CD8-positive, alpha-beta memory T cell (primary cell): ENCODE results near the gene ZNF444. TPM values are rescaled to one million over a fixed set of nuclear protein-coding genes. Genes with fewer than 3 reads are reported as not detected.

Experiments
- CTCF ChIA-PET: fragments of 350-600 bp; sonication (Branson Sonifier 250); formaldehyde crosslinking; loops from one replicate; lab custom pipeline; 2021; ENCODE audit warnings: antibody characterized with exemption; lab: Charles Lee
- POLR2A ChIA-PET: fragments of 350-600 bp; sonication (Branson Sonifier 250); formaldehyde crosslinking; loops from one replicate; lab custom pipeline; 2021; ENCODE audit warnings: antibody characterized with exemption; lab: Charles Lee
- DNase-seq, 5 donors: peaks; one replicate each; pipeline versions ENCODE4 v3.0.0 to v3.0.0-alpha.2; 2020 to 2022; ENCODE audit warnings: mixed read lengths in 1 of 5
- H3K27ac ChIP-seq: one replicate; pipeline ENCODE4 v1.7.0; 2013; ENCODE audit warnings: low read depth, mild to moderate bottlenecking, low read length, moderate library complexity
- H3K27me3 ChIP-seq: 2 replicates; pipeline ENCODE4 v1.7.0; 2013; ENCODE audit warnings: low read length, mild to moderate bottlenecking; ENCODE audit not compliant: insufficient read depth, poor library complexity, severe bottlenecking
- H3K36me3 ChIP-seq: 2 replicates; pipeline ENCODE4 v1.7.0; 2013; ENCODE audit warnings: mild to moderate bottlenecking, low read length, moderate library complexity; ENCODE audit not compliant: insufficient read depth
- H3K4me1 ChIP-seq: 2 replicates; pipeline ENCODE4 v1.7.0; 2013; ENCODE audit warnings: mild to moderate bottlenecking, low read length, moderate library complexity; ENCODE audit not compliant: insufficient read depth
- H3K4me3 ChIP-seq: 2 replicates; pipeline ENCODE4 v1.7.0; 2013; ENCODE audit warnings: mild to moderate bottlenecking, low read length
- H3K9me3 ChIP-seq: 2 replicates; pipeline ENCODE4 v1.7.0; 2013; ENCODE audit warnings: mild to moderate bottlenecking, low read length
- H3K27ac Mint-ChIP-seq, 8 donors: one replicate each; pipeline ENCODE4 v1.8.0; 2020 to 2021; ENCODE audit warnings: mixed read lengths in 8 of 8, mild to moderate bottlenecking in 6 of 8, inconsistent platforms in 3 of 8, moderate library complexity in 3 of 8
- H3K27me3 Mint-ChIP-seq, 2 donors: one replicate each; pipeline ENCODE4 v1.8.0; 2020 to 2021; ENCODE audit warnings: mixed read lengths in 2 of 2, mild to moderate bottlenecking in 1 of 2, moderate library complexity in 1 of 2
- H3K36me3 Mint-ChIP-seq, 3 donors: one replicate each; pipeline ENCODE4 v1.8.0; 2020 to 2021; ENCODE audit warnings: mixed read lengths in 3 of 3, inconsistent platforms in 1 of 3, mild to moderate bottlenecking in 1 of 3
- H3K4me1 Mint-ChIP-seq, 3 donors: one replicate each; pipeline ENCODE4 v1.8.0; 2020 to 2021; ENCODE audit warnings: mixed read lengths in 3 of 3, inconsistent platforms in 1 of 3, mild to moderate bottlenecking in 1 of 3
- H3K4me3 Mint-ChIP-seq, 7 donors: one replicate each; pipeline ENCODE4 v1.8.0; 2020 to 2021; ENCODE audit warnings: mixed read lengths in 7 of 7, mild to moderate bottlenecking in 6 of 7, moderate library complexity in 4 of 7, inconsistent platforms in 2 of 7
- H3K9me3 Mint-ChIP-seq, 5 donors: one replicate each; pipeline ENCODE4 v1.8.0; 2020 to 2022; ENCODE audit warnings: mixed read lengths in 5 of 5, mild to moderate bottlenecking in 3 of 5, moderate library complexity in 2 of 5, inconsistent platforms in 1 of 5
- polyA plus RNA-seq: library from polyadenylated mRNA; unstranded; fragments of 300-500 nt; fragmentation: Illumina TruSeq; gene quantifications from one replicate; pipeline ENCODE4 v1.2.3, GENCODE V29; 2021
- total RNA-seq, 2 experiments: library from RNA; stranded (reverse); gene quantifications; one replicate each; pipeline ENCODE4 v1.2.3, GENCODE V29; 2021

Gene ZNF444
- total and polyA plus RNA-seq, 3 experiments from 2014 or later, result 19.7 to 26.7 (median 24.9) TPM

DNA sequence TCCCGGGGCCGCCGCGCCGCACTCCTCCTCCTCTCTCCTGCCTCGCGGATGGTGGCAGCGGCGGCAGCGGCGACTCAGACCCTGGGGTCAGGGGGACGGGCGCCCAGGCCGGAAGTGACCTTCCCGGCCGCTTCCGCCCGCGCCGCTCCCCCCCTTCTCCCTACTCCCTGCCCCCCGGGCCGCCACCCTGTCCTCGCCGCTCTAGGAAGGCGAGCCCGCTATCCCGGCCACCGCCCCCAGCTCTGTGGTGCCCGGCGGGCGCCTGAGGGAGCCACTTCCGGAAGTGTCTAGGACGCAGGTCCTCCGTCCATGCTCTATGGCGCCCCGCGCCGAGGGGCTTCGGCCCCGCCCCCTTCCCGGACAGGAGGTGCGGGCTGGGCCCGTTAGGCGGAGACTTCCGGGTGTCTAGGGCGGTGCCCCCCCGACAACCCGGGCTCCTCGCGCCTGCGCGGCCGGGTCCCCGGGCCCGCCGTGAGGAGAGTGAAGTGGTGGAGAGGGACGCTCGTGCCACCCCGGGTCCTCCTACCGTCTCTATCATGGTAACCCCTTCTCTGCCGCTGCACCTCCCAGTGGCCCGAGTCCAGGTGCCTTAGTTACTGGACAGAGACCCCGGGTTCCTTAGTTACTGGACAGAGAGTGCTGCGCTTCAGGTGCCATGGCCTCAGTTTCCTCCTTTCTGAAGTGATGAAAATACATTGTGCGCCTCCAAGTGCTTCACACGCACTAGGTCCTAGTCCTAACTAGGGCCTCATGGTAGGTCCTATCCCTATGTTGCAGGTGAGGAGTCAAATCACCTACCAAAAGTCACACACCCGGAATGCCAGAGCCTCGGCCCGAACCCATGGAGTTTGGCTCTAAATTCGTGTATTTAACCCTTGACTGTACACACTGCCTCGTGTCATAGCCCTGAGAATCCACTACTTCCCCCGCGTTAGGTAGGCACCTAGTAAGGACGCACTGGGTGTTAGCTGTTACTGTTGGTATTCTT is 19.6 kb upstream of the ZNF444 start, which contains the start of gene ZNF787:
TSS of gene ZNF787 (minus strand) at position 116 of the 988 bp plus-strand sequence. CDS start 18,078 bp downstream, outside the sequence.
- ChIA-PET CTCF (no interaction called here), POLR2A (interaction anchor here (0.5 to 1.9 kb wide), 3 partner anchors 20 to 205 kb away, joined by 3 to 7 read pairs (median 6); partner anchors contain the start of genes ZNF444 and ZSCAN5A)
- Histone ChIP-seq H3K36me3 (no peaks in the 10 kb centered on the region), H3K27me3 (no peaks in the 10 kb centered on the region), H3K4me3 (peak within 1 kb of the TSS; percentile 69), H3K9me3 (no peaks in the 10 kb centered on the region), H3K27ac (peak within 1 kb of the TSS; percentile 77), H3K4me1 (peaks cover 32% of the 10 kb centered on the region)
- no peaks in the 10 kb centered on the region for H3K9me3 Mint-ChIP-seq
- peaks cover 30 to 43% (median 39%) of the 10 kb centered on the region in 3 donors for H3K4me1 Mint-ChIP-seq
- peak; percentile 95 to 99 (median 98) for DNase-seq
- peak within 1 kb of the TSS; percentile 87 to 100 (median 93) for H3K27ac Mint-ChIP-seq
- no peaks in the 10 kb centered on the region for H3K27me3 Mint-ChIP-seq
- H3K4me3 Mint-ChIP-seq, result peak within 1 kb of the TSS; percentile 81 to 99 (median 87)
- peaks cover 0 to 1% (median 0%) of the 10 kb centered on the region in 3 donors for H3K36me3 Mint-ChIP-seq

DNA sequence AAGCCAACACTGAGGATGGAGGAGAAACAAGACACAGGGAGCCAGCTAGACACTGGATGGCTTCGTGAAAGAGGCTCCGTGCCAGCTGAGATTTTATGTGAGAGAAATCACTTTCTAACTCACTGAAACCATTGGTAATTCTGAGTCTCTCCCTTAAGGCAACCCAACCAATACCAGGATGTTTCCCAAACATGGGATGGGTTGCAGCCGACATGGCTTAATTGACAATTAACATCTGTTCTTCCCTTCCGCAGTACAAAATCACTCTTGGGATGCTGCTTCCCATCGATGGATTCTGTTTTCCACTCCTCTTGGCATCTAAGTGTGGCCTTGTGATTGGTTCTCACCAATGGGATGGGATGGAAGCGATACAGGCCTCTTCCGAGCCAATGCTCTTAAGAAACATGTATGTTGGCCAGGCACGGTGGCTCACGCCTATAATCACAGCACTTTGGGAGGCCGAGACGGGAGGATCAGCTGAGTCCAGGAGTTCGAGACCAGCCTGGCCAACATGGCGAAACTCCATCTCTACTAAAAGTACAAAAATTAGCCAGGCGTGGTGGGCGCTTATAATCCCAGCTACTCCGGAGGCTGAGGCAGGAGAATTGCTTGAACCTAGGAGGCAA is 17.7 kb upstream of the ZNF444 start:
- Histone ChIP-seq H3K4me1 (peaks cover 32% of the 10 kb centered on the region), H3K27me3 (no peaks in the 10 kb centered on the region), H3K9me3 (no peaks in the 10 kb centered on the region), H3K27ac (no peak overlapping the region), H3K4me3 (no peak overlapping the region), H3K36me3 (no peaks in the 10 kb centered on the region)
- H3K9me3 Mint-ChIP-seq, result no peaks in the 10 kb centered on the region
- peak overlapping the region in 1 of 7 donors; percentile 20 for H3K4me3 Mint-ChIP-seq
- peaks cover 0 to 1% (median 0%) of the 10 kb centered on the region in 3 donors for H3K36me3 Mint-ChIP-seq
- H3K4me1 Mint-ChIP-seq, result peaks cover 24 to 30% (median 30%) of the 10 kb centered on the region in 3 donors
- no peaks in the 10 kb centered on the region for H3K27me3 Mint-ChIP-seq
- peak overlapping the region in 1 of 8 donors; percentile 19 for H3K27ac Mint-ChIP-seq
- ChIA-PET CTCF (no interaction called here), POLR2A (no interaction called here)
- DNase-seq, result no peak

DNA sequence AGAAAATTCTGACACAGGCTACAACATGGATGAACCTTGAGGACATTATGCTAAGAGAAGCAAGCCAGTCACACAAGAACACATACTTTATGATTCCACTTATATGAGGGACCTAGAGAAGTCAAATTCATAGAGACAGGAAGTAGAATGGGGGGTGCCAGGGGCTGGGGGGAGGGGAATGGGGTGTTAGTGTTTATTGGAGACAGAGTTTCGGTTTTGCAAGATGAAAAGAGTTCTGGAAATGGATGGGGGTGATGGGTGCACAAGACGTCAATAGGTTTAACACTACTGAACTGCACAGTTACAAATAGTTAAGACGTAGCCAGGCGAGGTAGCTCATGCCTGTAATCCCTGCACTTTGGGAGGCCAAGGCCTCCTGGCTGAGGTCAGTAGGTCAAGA is 16.5 kb upstream of the ZNF444 start:
- H3K36me3 Mint-ChIP-seq, result peaks cover 0 to 1% (median 0%) of the 10 kb centered on the region in 3 donors
- ChIA-PET POLR2A (no interaction called here), CTCF (no interaction called here)
- no peaks in the 10 kb centered on the region for H3K27me3 ChIP-seq
- H3K4me3 Mint-ChIP-seq, result no peak overlapping the region
- peak in 1 of 5 donors; percentile 38 for DNase-seq
- H3K4me1 ChIP-seq, result peaks cover 29% of the 10 kb centered on the region
- H3K9me3 ChIP-seq, result no peaks in the 10 kb centered on the region
- H3K27me3 Mint-ChIP-seq, result no peaks in the 10 kb centered on the region
- H3K4me1 Mint-ChIP-seq, result peaks cover 14 to 21% (median 18%) of the 10 kb centered on the region in 3 donors
- no peaks in the 10 kb centered on the region for H3K36me3 ChIP-seq
- H3K27ac Mint-ChIP-seq, result peak overlapping the region in 2 of 8 donors; percentile 38 to 79
- no peaks in the 10 kb centered on the region for H3K9me3 Mint-ChIP-seq
- H3K4me3 ChIP-seq, result no peak overlapping the region
- H3K27ac ChIP-seq, result no peak overlapping the region

DNA sequence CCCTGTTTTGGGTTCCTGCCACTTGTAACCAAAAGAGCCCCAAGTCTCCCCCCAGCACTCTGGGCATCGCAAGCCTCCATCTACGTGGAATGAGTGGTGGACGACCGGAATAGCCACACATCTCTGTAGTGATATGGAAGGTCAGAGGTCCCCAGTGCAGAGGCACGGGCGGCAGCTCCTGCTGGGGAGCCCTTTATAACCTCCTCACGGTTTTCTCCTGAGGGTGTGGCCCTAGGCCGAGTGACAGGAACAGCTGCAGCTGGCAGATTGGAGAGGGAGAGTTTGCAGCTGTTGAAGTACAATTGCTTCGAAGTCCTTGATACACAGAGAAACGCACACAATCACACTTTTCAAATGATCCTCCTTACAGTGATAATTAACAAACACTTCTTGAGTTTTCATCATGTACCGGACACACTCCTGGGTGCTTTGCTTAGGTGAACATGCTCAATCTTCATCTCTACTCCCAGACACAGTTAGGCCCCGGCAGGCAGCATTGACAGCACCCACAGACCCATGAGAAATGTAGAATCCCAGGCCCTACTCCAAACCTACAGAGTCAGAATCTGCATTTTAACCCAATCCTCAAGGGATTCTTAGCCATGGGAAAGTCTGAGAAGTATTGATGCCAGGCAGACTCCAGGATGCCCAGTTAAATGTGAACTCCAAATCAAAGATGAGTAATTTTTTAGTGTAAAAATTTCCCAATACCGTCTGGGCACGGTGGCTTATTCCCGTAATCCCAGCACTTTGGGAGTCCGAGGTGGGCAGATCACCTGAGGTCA is 15.1 kb upstream of the ZNF444 start:
- Mint-ChIP-seq H3K27me3 (no peaks in the 10 kb centered on the region), H3K36me3 (peaks cover 0 to 1% (median 0%) of the 10 kb centered on the region in 3 donors), H3K27ac (peak overlapping the region in 1 of 8 donors; percentile 29), H3K4me1 (peaks cover 9 to 14% (median 9%) of the 10 kb centered on the region in 3 donors), H3K9me3 (no peaks in the 10 kb centered on the region), H3K4me3 (no peak overlapping the region)
- no peak overlapping the region for H3K4me3 ChIP-seq
- DNase-seq, result no peak
- no peaks in the 10 kb centered on the region for H3K27me3 ChIP-seq
- H3K4me1 ChIP-seq, result peaks cover 21% of the 10 kb centered on the region
- no peak overlapping the region for H3K27ac ChIP-seq
- POLR2A ChIA-PET, result no interaction called here
- CTCF ChIA-PET, result no interaction called here
- no peaks in the 10 kb centered on the region for H3K9me3 ChIP-seq
- H3K36me3 ChIP-seq, result no peaks in the 10 kb centered on the region

DNA sequence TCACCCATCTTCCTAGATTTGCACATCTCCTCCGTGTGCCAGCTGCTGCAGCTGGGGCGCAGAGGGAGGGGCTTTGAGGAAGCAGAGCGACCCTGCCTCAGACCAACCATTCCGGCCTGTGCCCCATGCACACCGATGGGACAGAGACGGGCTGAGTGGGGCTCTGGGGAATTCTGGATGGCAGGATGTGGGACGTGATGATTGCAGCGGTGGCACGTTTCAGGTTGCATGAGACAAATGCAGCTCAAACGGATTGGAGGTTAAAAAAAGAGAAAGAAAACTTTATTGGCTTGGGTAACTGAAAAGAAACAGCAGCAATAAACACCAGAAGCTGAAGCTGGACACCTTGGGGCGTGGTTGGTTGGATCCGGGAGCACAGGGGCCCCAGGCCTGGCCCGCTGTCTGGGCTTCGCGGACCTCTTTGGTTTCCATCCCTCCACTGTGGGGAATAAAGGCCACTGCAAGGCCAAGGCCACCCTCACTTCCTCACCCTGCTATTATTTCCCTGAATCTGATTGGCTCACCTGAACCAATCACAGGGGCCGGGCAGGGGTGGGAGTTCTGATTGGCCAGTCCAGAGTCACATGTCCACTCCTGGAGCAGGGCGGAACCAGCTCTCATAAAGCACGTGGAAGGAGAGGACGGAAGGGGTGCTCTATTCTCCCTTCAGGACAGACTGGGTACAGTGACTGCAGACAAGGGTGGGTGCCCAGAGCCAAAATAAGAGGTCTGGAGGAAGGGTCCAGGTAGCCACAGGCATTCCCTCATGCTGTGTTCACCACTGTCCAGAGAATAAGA is 13.9 kb upstream of the ZNF444 start:
- CTCF ChIA-PET, result no interaction called here
- Mint-ChIP-seq H3K9me3 (no peaks in the 10 kb centered on the region), H3K36me3 (no peaks in the 10 kb centered on the region), H3K4me3 (no peak overlapping the region), H3K27me3 (no peaks in the 10 kb centered on the region), H3K4me1 (peaks cover 2 to 7% (median 2%) of the 10 kb centered on the region in 3 donors), H3K27ac (no peak overlapping the region)
- DNase-seq, result no peak
- POLR2A ChIA-PET, result no interaction called here
- H3K4me1 ChIP-seq, result peaks cover 15% of the 10 kb centered on the region
- H3K27ac ChIP-seq, result no peak overlapping the region
- no peaks in the 10 kb centered on the region for H3K27me3 ChIP-seq
- H3K4me3 ChIP-seq, result no peak overlapping the region
- H3K9me3 ChIP-seq, result no peaks in the 10 kb centered on the region
- H3K36me3 ChIP-seq, result no peaks in the 10 kb centered on the region

DNA sequence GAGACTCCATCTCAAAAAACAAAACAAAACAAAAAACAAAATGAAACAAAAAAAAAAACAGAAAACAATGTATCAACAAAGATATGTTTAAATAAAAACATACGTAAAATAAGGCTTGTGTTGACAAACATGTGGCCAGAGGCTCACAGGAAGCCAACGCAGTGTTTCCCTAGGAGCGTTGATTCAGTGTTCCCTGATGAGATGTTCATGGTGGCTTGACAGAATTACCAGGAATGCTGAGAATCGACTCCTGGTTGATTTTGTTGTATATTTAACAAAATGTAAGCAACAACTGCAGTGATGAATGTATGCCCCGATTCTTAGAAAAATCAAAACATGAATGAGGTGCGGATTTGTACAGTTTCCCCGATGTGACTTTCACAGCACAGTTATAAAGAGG is 11.1 kb upstream of the ZNF444 start:
- peaks cover 0 to 1% of the 10 kb centered on the region in 2 donors for H3K27me3 Mint-ChIP-seq

DNA sequence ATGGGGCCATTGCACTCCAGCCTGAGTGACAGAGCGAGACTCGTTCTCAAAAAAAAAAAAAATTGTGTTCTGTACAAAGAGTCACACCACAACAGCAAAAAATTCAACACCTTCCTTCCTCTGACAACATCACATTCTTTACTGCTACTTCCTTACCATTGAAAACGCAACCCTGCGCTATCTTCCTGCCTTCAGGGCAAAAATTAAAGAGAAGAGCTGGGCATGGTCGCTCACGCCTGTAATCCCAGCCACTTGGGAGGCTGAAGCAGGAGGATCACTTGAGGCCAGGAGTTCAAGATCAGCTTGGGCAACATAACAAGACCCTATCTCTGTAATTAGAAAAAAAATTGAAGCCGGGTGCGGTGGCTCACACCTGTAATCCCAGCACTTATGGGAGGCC is 9.4 kb upstream of the ZNF444 start:
- no peaks in the 10 kb centered on the region for H3K4me1 Mint-ChIP-seq
- H3K4me1 ChIP-seq, result no peaks in the 10 kb centered on the region
- H3K27ac ChIP-seq, result no peak overlapping the region
- H3K9me3 Mint-ChIP-seq, result no peaks in the 10 kb centered on the region
- ChIA-PET POLR2A (no interaction called here), CTCF (interaction anchor here (0.7 kb wide), 1 partner anchor 9 kb away, joined by 4 read pairs; no protein-coding TSS in a partner anchor)
- no peaks in the 10 kb centered on the region for H3K36me3 ChIP-seq
- H3K27me3 ChIP-seq, result no peaks in the 10 kb centered on the region
- no peak overlapping the region for H3K27ac Mint-ChIP-seq
- no peak overlapping the region for H3K4me3 ChIP-seq
- no peak for DNase-seq
- H3K4me3 Mint-ChIP-seq, result no peak overlapping the region
- no peaks in the 10 kb centered on the region for H3K9me3 ChIP-seq
- H3K36me3 Mint-ChIP-seq, result no peaks in the 10 kb centered on the region
- H3K27me3 Mint-ChIP-seq, result peaks cover 0 to 1% of the 10 kb centered on the region in 2 donors

More for the DNA sequence above, 11.1 kb upstream of the ZNF444 start:
- Mint-ChIP-seq H3K4me1 (no peaks in the 10 kb centered on the region), H3K4me3 (no peak overlapping the region), H3K27ac (no peak overlapping the region), H3K36me3 (no peaks in the 10 kb centered on the region), H3K9me3 (no peaks in the 10 kb centered on the region)
- Histone ChIP-seq H3K4me3 (no peak overlapping the region), H3K27me3 (no peaks in the 10 kb centered on the region), H3K27ac (no peak overlapping the region), H3K4me1 (peaks cover 6% of the 10 kb centered on the region), H3K36me3 (no peaks in the 10 kb centered on the region), H3K9me3 (no peaks in the 10 kb centered on the region)
- POLR2A ChIA-PET, result no interaction called here
- CTCF ChIA-PET, result no interaction called here
- DNase-seq, result no peak
